K562 (cell line): ENCODE data around the gene COPS9. TPM values are rescaled to one million over a fixed set of nuclear protein-coding genes. Genes with fewer than 3 reads are reported as not detected.

Source experiments
- ATAC-seq: fragments of 200-7000 bp; cut with Tn5 transposase; 3 replicates; pipeline ENCODE4 v1.9.1; 2020; ENCODE audit warnings: moderate library complexity
- BruUV-seq: library from RNA; stranded (reverse); fragments of 400-500 nt; replicated peaks from 2 replicates; lab custom pipeline; 2021; lab: Mats Ljungman, UMichigan
- CTCF ChIA-PET: fragments of 300-600 bp; formaldehyde crosslinking; extraction: SDS; loops from one replicate; lab custom pipeline; 2021; ENCODE audit warnings: low intra/inter-chr PET ratio; lab: Yijun Ruan, JAX
- POLR2A ChIA-PET: fragments of 300-600, 350-650 bp; sonication (Branson Sonifier 250); formaldehyde crosslinking; extraction: SDS; loops from one replicate; lab custom pipeline; 2021; ENCODE audit warnings: antibody characterized with exemption, inconsistent platforms; lab: Yijun Ruan, JAX
- DNase-seq, 4 experiments: peaks; one replicate each; pipeline versions ENCODE4 v3.0.0 to v3.0.0-alpha.2; 2011 to 2018; ENCODE audit warnings: low spot score in 3 of 4, mixed read lengths in 3 of 4; ENCODE audit errors: extremely low read depth in 1 of 4
- FAIRE-seq: peaks from 2 replicates; lab custom pipeline; 2011; peaks lifted over from hg19 to GRCh38; lab: Jason Lieb, UNC
- H2AFZ ChIP-seq: 2 replicates; pipeline ENCODE4 v1.6.0; 2011; ENCODE audit warnings: low read depth, low read length, control low read depth, inconsistent platforms
- H3K27ac ChIP-seq: fragments of 200-600 bp; 3 replicates; pipeline ENCODE4 v1.8.0; 2011; ENCODE audit warnings: low read depth, mild to moderate bottlenecking, control low read depth, inconsistent platforms, low read length, moderate library complexity, mixed read lengths; ENCODE audit errors: extremely low read depth
- H3K27me3 ChIP-seq, 2 experiments: fragments of 300-600 bp in 1 of 2; 2 replicates in 1 of 2; 3 replicates in 1 of 2; pipeline versions ENCODE4 v1.6.0 to v1.8.0; 2011; ENCODE audit warnings: inconsistent platforms in 2 of 2, low read length in 2 of 2, mild to moderate bottlenecking in 1 of 2, mixed read lengths in 1 of 2, moderate library complexity in 1 of 2; ENCODE audit not compliant: control insufficient read depth in 2 of 2, insufficient read depth in 2 of 2
- H3K36me3 ChIP-seq: fragments of 300-600 bp; 3 replicates; pipeline ENCODE4 v1.8.0; 2011; ENCODE audit warnings: mild to moderate bottlenecking, low read length, inconsistent platforms; ENCODE audit not compliant: control insufficient read depth, insufficient read depth
- H3K4me1 ChIP-seq, 2 experiments: fragments of 200-600 bp in 1 of 2; replicated peaks in 1 of 2; 2 replicates in 1 of 2; 3 replicates in 1 of 2; pipeline versions ENCODE4 v1.5.1 to v1.8.0; 2011; ENCODE audit warnings: inconsistent platforms in 2 of 2, low read length in 2 of 2, mild to moderate bottlenecking in 1 of 2, mixed read lengths in 1 of 2, moderate library complexity in 1 of 2; ENCODE audit not compliant: control insufficient read depth in 2 of 2, insufficient read depth in 2 of 2
- H3K4me2 ChIP-seq: 2 replicates; pipeline ENCODE4 v1.6.1; 2011; ENCODE audit warnings: low read length, control low read depth, inconsistent platforms, mixed read lengths; ENCODE audit not compliant: insufficient read depth
- H3K4me3 ChIP-seq: fragments of 200-600 bp; sonication (generic), shearing (Covaris generic); 2 replicates; pipeline ENCODE4 v1.5.1; 2016; ENCODE audit warnings: control low read depth, inconsistent platforms
- H3K79me2 ChIP-seq: fragments of 200-600 bp; 3 replicates; pipeline ENCODE4 v1.8.0; 2011; ENCODE audit warnings: low read length, inconsistent platforms; ENCODE audit not compliant: control insufficient read depth, insufficient read depth
- H3K9ac ChIP-seq, 2 experiments: 2 replicates each; pipeline versions ENCODE4 v1.6.0 to v1.6.1; 2011; ENCODE audit warnings: low read depth in 2 of 2, low read length in 2 of 2, control low read depth in 1 of 2, inconsistent platforms in 1 of 2, mild to moderate bottlenecking in 1 of 2, mixed read lengths in 1 of 2; ENCODE audit not compliant: insufficient read depth in 1 of 2
- H3K9me1 ChIP-seq: one replicate; pipeline ENCODE4 v1.6.0; 2011; ENCODE audit warnings: inconsistent platforms, mild to moderate bottlenecking, low read length, moderate library complexity; ENCODE audit not compliant: control insufficient read depth, insufficient read depth
- H3K9me3 ChIP-seq: replicated peaks from 2 replicates; pipeline ENCODE4 v1.5.1; 2011; ENCODE audit warnings: low read depth, low read length, inconsistent platforms; ENCODE audit not compliant: control insufficient read depth, insufficient read depth
- H4K20me1 ChIP-seq: replicated peaks from 2 replicates; pipeline ENCODE4 v1.6.1; 2011; ENCODE audit warnings: low read length, inconsistent platforms, mixed read lengths; ENCODE audit not compliant: control insufficient read depth, insufficient read depth
- CREB1 ChIP-seq, 2 experiments: sonication (generic) in 1 of 2; formaldehyde crosslinking in 1 of 2; IDR thresholded peaks; 2 replicates each; pipeline versions ENCODE4 v1.6.1 to v1.8.0; 2012 to 2022; ENCODE audit warnings: inconsistent platforms in 1 of 2, mild to moderate bottlenecking in 1 of 2, missing genetic modification reagents in 1 of 2, moderate library complexity in 1 of 2
- EGR1 ChIP-seq: fragments of 450-650 bp; conservative IDR thresholded peaks from 2 replicates; pipeline ENCODE4 v1.6.1; 2017; ENCODE audit warnings: mild to moderate bottlenecking
- HNRNPL ChIP-seq: fragments of 200-400 bp; formaldehyde crosslinking; IDR thresholded peaks from 2 replicates; pipeline ENCODE4 v1.6.1; 2017; ENCODE audit warnings: low read depth, mild to moderate bottlenecking, low read length
- MYNN ChIP-seq, 2 experiments: sonication (generic); formaldehyde crosslinking in 1 of 2; IDR thresholded peaks; 2 replicates each; pipeline versions ENCODE4 v1.5.0 to v1.6.1; 2016 to 2020; ENCODE audit warnings: antibody characterized with exemption in 1 of 2, missing genetic modification reagents in 1 of 2
- RBM25 ChIP-seq: fragments of 200-400 bp; formaldehyde crosslinking; IDR thresholded peaks from 2 replicates; pipeline ENCODE4 v1.6.1; 2018; ENCODE audit warnings: low read length, low read depth, moderate library complexity; ENCODE audit not compliant: severe bottlenecking
- TARDBP ChIP-seq: fragments of 450-650 bp; IDR thresholded peaks from 2 replicates; pipeline ENCODE4 v1.6.1; 2016
- U2AF2 ChIP-seq: fragments of 200-400 bp; formaldehyde crosslinking; optimal IDR thresholded peaks from 2 replicates; pipeline ENCODE3; 2017; ENCODE audit warnings: low read depth, mild to moderate bottlenecking, low read length
- VEZF1 ChIP-seq: fragments of 200-800 bp; sonication (Bioruptor generic); IDR thresholded peaks from 2 replicates; pipeline ENCODE4 v1.6.1; 2017; ENCODE audit warnings: missing genetic modification characterization, missing compliant biosample characterization
- XRCC3 ChIP-seq: fragments of 450-650 bp; IDR thresholded peaks from 2 replicates; pipeline ENCODE4 v1.6.1; 2017; ENCODE audit warnings: mild to moderate bottlenecking, moderate library complexity
- WGBS: fragments of 100-300 bp; shearing (Covaris generic); methylation state at CpG from one replicate; pipeline ENCODE4 v1.1.6; 2016; ENCODE audit warnings: low coverage, mixed read lengths; ENCODE audit not compliant: insufficient coverage; ENCODE audit errors: missing lambda C conversion rate; 5-methylcytosine and 5-hydroxymethylcytosine counted together
- in situ Hi-C: fragments of 300-500 bp; cut with MboI; formaldehyde crosslinking; loops from 4 replicates; pipeline ENCODE4 v1.15.0; 2018; ENCODE audit warnings: inconsistent platforms, mixed read lengths
- intact Hi-C: fragments of 100-400 bp; cut with micrococcal nuclease; formaldehyde crosslinking; loops from 2 replicates; pipeline ENCODE4 v1.14.2; 2022
- polyA plus RNA-seq, 8 experiments: library from polyadenylated mRNA; depleted of rRNA in 4 of 8; stranded (reverse) in 5 of 8; unstranded in 3 of 8; fragments of >200 nt; fragmentation: Nextera tagmentation in 2 of 8; fragmentation: Illumina TruSeq in 1 of 8; extraction: Ambion mirVana in 2 of 8; extraction: Trizol in 1 of 8; gene quantifications; 2 replicates each; pipeline versions ENCODE4 v1.2.1 to v1.2.3, GENCODE V29; 2011 to 2014; ENCODE audit warnings: inconsistent platforms in 1 of 8, missing spikeins in 1 of 8
- total RNA-seq, 7 experiments: library from RNA; depleted of rRNA in 6 of 7; stranded (reverse); fragments of >200 nt in 6 of 7; fragmentation: Illumina TruSeq in 2 of 7; extraction: Trizol in 2 of 7; gene quantifications; 2 replicates each; pipeline versions ENCODE4 v1.2.1 to v1.2.3, GENCODE V29; 2011 to 2021; ENCODE audit warnings: low replicate concordance in 1 of 7

The COPS9 gene
- total and polyA plus RNA-seq, 9 of the 15 experiments (the other 6 are each of a cell fraction or from before 2014, with no cell fraction given) = 55.0 to 281 (median 99.9) TPM

- no peak for FAIRE-seq
- Histone ChIP-seq H3K4me3 (no peak overlapping the region), H3K27ac (no peak overlapping the region), H4K20me1 (no peaks in the 10 kb centered on the region), H3K79me2 (no peaks in the 10 kb centered on the region), H3K27me3 (peaks cover 0 to 60% of the 10 kb centered on the region in 2 experiments; a peak in 3 of 5 replicates), H3K9me3 (no peaks in the 10 kb centered on the region), H3K4me2 (no peak overlapping the region), H3K9ac (no peak overlapping the region), H2AFZ (no peak overlapping the region), H3K4me1 (no peaks in the 10 kb centered on the region), H3K9me1 (no peaks in the 10 kb centered on the region), H3K36me3 (no peaks in the 10 kb centered on the region)
- DNase-seq = no peak
- ATAC-seq = no peak
- intact Hi-C loops = no loop called here
- TF ChIP-seq CREB1 (IDR thresholded peaks at IDR 0.05) (no peak), CREB1 (CRISPR knock-in tag; IDR thresholded peaks at IDR 0.05) (no peak), RBM25 (no peak), MYNN (IDR thresholded peaks at IDR 0.05) (no peak), MYNN (CRISPR knock-in tag; IDR thresholded peaks at IDR 0.05) (no peak), EGR1 (no peak), XRCC3 (no peak), TARDBP (no peak), VEZF1 (CRISPR knock-in tag) (no peak), HNRNPL (no peak), U2AF2 (no peak)
- ChIA-PET CTCF (no interaction called here), POLR2A (no interaction called here)
- in situ Hi-C loops = no loop called here
- BruUV-seq = no TSS peak
- 0% methylated on average over 6 of the region's 15 CpGs for WGBS
Measured at GRCh38 chr2:240169486-240170353, 33.6 kb upstream of the COPS9 start.
